ENCODE data around the gene CABP4. TPM values are rescaled to one million over a fixed set of nuclear protein-coding genes. Genes with fewer than 3 reads are reported as not detected.

Gene CABP4
- total RNA-seq, 1 experiment from 2014 or later = 0.55 TPM

- ATAC-seq = no peak
- POLR2A ChIA-PET (ENCODE audit: unreplicated experiment) = interaction anchor here (0.7 kb wide), 1 partner anchor 13 kb away, joined by 3 read pairs; no protein-coding TSS in a partner anchor
- no peaks in the 10 kb centered on the region for H3K27me3 ChIP-seq (ENCODE audit: low read length)
Observed at GRCh38 chr11:67438158-67438902, 16.8 kb upstream of the CABP4 start.

GRCh38 chr11:67439321-67440228 is 15.6 kb upstream of the CABP4 start:
- no peak overlapping the region for H3K4me3 ChIP-seq (ENCODE audit: low read length)
- H3K9me3 ChIP-seq (ENCODE audit: low read length) = no peaks in the 10 kb centered on the region
- no peak overlapping the region for H2AFZ ChIP-seq (ENCODE audit: low read length)
- DNase-seq = peak; percentile 36
- BruUV-seq (replicated peaks) = no TSS peak
- peaks cover 9% of the 10 kb centered on the region for H3F3A ChIP-seq (ENCODE audit: low read length, unreplicated experiment)
- no peaks in the 10 kb centered on the region for H4K20me1 ChIP-seq (ENCODE audit: low read length)
- H3K4me1 ChIP-seq (ENCODE audit: insufficient read depth, low read length) = 0 out of 2 replicates have a peak, but pooled peaks cover 6% of the 10 kb centered on the region
- H3K79me2 ChIP-seq (ENCODE audit: low read length) = 0 out of 2 replicates have a peak, but pooled peaks cover 6% of the 10 kb centered on the region
- TF ChIP-seq CTCF (conservative IDR thresholded peaks at IDR 0.05; ENCODE audit: low read depth, low read length) (peak; percentile 64), EZH2 (IDR thresholded peaks at IDR 0.05; ENCODE audit: low read length, unreplicated experiment) (no peak), EZH2phosphoT487 (IDR thresholded peaks at IDR 0.05; ENCODE audit: borderline replicate concordance, low read length) (no peak)
- peaks cover 10% of the 10 kb centered on the region; the same call in 1 of the 2 replicates for H3K36me3 ChIP-seq (ENCODE audit: low read depth, low read length)
- intact Hi-C loops (cut with micrococcal nuclease) = no loop called here
- no peak overlapping the region for H3K27ac ChIP-seq (ENCODE audit: low read length)
- H3K4me2 ChIP-seq (ENCODE audit: low read length) = no peak overlapping the region
- ChIA-PET POLR2A (ENCODE audit: unreplicated experiment) (interaction anchor here (0.7 kb wide), 1 partner anchor 11 kb away, joined by 3 read pairs; no protein-coding TSS in a partner anchor), CTCF (no interaction called here)
- peak; percentile 19 for ATAC-seq
- H3K9me2 ChIP-seq (replicated peaks; ENCODE audit: low read length) = no peaks in the 10 kb centered on the region
- no peaks in the 10 kb centered on the region for H3K27me3 ChIP-seq (ENCODE audit: low read length)
- H3K9ac ChIP-seq (ENCODE audit: low read length) = no peak overlapping the region

More at GRCh38 chr11:67438158-67438902, 16.8 kb upstream of the CABP4 start:
- CTCF ChIA-PET = interaction anchor here (0.6 kb wide), 1 partner anchor 21 kb away, joined by 3 read pairs; no protein-coding TSS in a partner anchor
- Histone ChIP-seq H3F3A (ENCODE audit: low read length, unreplicated experiment) (peaks cover 9% of the 10 kb centered on the region), H3K9me3 (ENCODE audit: low read length) (no peaks in the 10 kb centered on the region), H3K4me1 (ENCODE audit: insufficient read depth, low read length) (no peaks in the 10 kb centered on the region), H3K9ac (ENCODE audit: low read length) (no peak overlapping the region), H3K36me3 (ENCODE audit: low read depth, low read length) (peaks cover 20% of the 10 kb centered on the region; the same call in 1 of the 2 replicates), H3K79me2 (ENCODE audit: low read length) (0 out of 2 replicates have a peak, but pooled peaks cover 6% of the 10 kb centered on the region), H3K9me2 (replicated peaks; ENCODE audit: low read length) (no peaks in the 10 kb centered on the region), H3K4me2 (ENCODE audit: low read length) (no peak overlapping the region), H2AFZ (ENCODE audit: low read length) (no peak overlapping the region), H3K27ac (ENCODE audit: low read length) (no peak overlapping the region), H3K4me3 (ENCODE audit: low read length) (no peak overlapping the region), H4K20me1 (ENCODE audit: low read length) (no peaks in the 10 kb centered on the region)
- no TSS peak for BruUV-seq (replicated peaks)
- no peak for DNase-seq
- no peak for TF ChIP-seq CTCF (conservative IDR thresholded peaks at IDR 0.05; ENCODE audit: low read depth, low read length)
- no peak for TF ChIP-seq EZH2 (IDR thresholded peaks at IDR 0.05; ENCODE audit: low read length, unreplicated experiment)
- no peak for TF ChIP-seq EZH2phosphoT487 (IDR thresholded peaks at IDR 0.05; ENCODE audit: borderline replicate concordance, low read length)
- intact Hi-C loops (cut with micrococcal nuclease) = no loop called here

Data from PC-3 (cell line).